ENCODE measurements around the gene NCOA1. TPM values are rescaled to one million over a fixed set of nuclear protein-coding genes. Genes with fewer than 3 reads are reported as not detected.

Gene NCOA1
- total RNA-seq, 1 experiment from 2014 or later: 11.6 TPM

- Histone ChIP-seq H3K9me2 (ENCODE audit: insufficient read depth) (no peaks in the 10 kb centered on the region), H3K9me3 (ENCODE audit: insufficient read depth, low read depth) (no peaks in the 10 kb centered on the region), H3K4me2 (no peak overlapping the region), H2AFZ (no peak overlapping the region), H3K4me1 (replicated peaks; ENCODE audit: insufficient read depth) (no peaks in the 10 kb centered on the region), H3K27ac (no peak overlapping the region), H3F3A (ENCODE audit: insufficient read depth, low read depth) (no peaks in the 10 kb centered on the region), H3K36me3 (ENCODE audit: low read depth) (no peaks in the 10 kb centered on the region), H4K20me1 (ENCODE audit: insufficient read depth) (no peaks in the 10 kb centered on the region), H3K79me2 (ENCODE audit: low read depth) (no peaks in the 10 kb centered on the region), H3K4me3 (no peak overlapping the region), H3K27me3 (ENCODE audit: insufficient read depth, low read depth) (no peaks in the 10 kb centered on the region)
- no TSS peak for BruUV-seq (replicated peaks)
- ChIA-PET CTCF (no interaction called here), POLR2A (ENCODE audit: unreplicated experiment) (no interaction called here)
- no peak for TF ChIP-seq CTCF (conservative IDR thresholded peaks at IDR 0.05)
- TF ChIP-seq EZH2 (IDR thresholded peaks at IDR 0.05; ENCODE audit: low read depth): no peak
- intact Hi-C loops (cut with micrococcal nuclease; ENCODE audit: unreplicated experiment): loop anchor here (10.0 kb wide), 1 partner anchor 136 kb away; no protein-coding TSS in a partner anchor
- DNase-seq: no peak
These were observed 60.0 kb downstream of the NCOA1 start for GRCh38 chr2:24551016-24551415.

GRCh38 chr2:24552836-24553235, 61.8 kb downstream of the NCOA1 start:
- intact Hi-C loops (cut with micrococcal nuclease; ENCODE audit: unreplicated experiment): loop anchor here (10.0 kb wide), 1 partner anchor 138 kb away; no protein-coding TSS in a partner anchor
- H3K4me1 ChIP-seq (replicated peaks; ENCODE audit: insufficient read depth): no peaks in the 10 kb centered on the region
- no peak for TF ChIP-seq CTCF (conservative IDR thresholded peaks at IDR 0.05)
- no peak for TF ChIP-seq EZH2 (IDR thresholded peaks at IDR 0.05; ENCODE audit: low read depth)
- H3K79me2 ChIP-seq (ENCODE audit: low read depth): no peaks in the 10 kb centered on the region
- ChIA-PET POLR2A (ENCODE audit: unreplicated experiment) (no interaction called here), CTCF (no interaction called here)
- BruUV-seq (replicated peaks): no TSS peak
- no peaks in the 10 kb centered on the region for H3F3A ChIP-seq (ENCODE audit: insufficient read depth, low read depth)
- no peaks in the 10 kb centered on the region for H4K20me1 ChIP-seq (ENCODE audit: insufficient read depth)
- H2AFZ ChIP-seq: no peak overlapping the region
- H3K9me2 ChIP-seq (ENCODE audit: insufficient read depth): no peaks in the 10 kb centered on the region
- no peak overlapping the region for H3K4me2 ChIP-seq
- no peaks in the 10 kb centered on the region for H3K27me3 ChIP-seq (ENCODE audit: insufficient read depth, low read depth)
- H3K4me3 ChIP-seq: no peak overlapping the region
- H3K9me3 ChIP-seq (ENCODE audit: insufficient read depth, low read depth): no peaks in the 10 kb centered on the region; the same call in 1 of the 2 replicates
- H3K27ac ChIP-seq: no peak overlapping the region
- no peak for DNase-seq
- H3K36me3 ChIP-seq (ENCODE audit: low read depth): no peaks in the 10 kb centered on the region

- H4K20me1 ChIP-seq (ENCODE audit: insufficient read depth): no peaks in the 10 kb centered on the region
- H3K9me3 ChIP-seq (ENCODE audit: insufficient read depth, low read depth): no peaks in the 10 kb centered on the region; the same call in 1 of the 2 replicates
- H2AFZ ChIP-seq: no peak overlapping the region
- BruUV-seq (replicated peaks): no TSS peak
- POLR2A ChIA-PET (ENCODE audit: unreplicated experiment): interaction anchor here (0.6 kb wide), 2 partner anchors 51 to 1133 kb away, joined by 3 to 22 read pairs; no protein-coding TSS in a partner anchor
- H3F3A ChIP-seq (ENCODE audit: insufficient read depth, low read depth): no peaks in the 10 kb centered on the region
- CTCF ChIA-PET: no interaction called here
- no peaks in the 10 kb centered on the region for H3K9me2 ChIP-seq (ENCODE audit: insufficient read depth)
- H3K4me1 ChIP-seq (replicated peaks; ENCODE audit: insufficient read depth): no peaks in the 10 kb centered on the region
- H3K4me3 ChIP-seq: no peak overlapping the region
- H3K27ac ChIP-seq: no peak overlapping the region
- DNase-seq: no peak
- intact Hi-C loops (cut with micrococcal nuclease; ENCODE audit: unreplicated experiment): loop anchor here (10.0 kb wide), 1 partner anchor 144 kb away; no protein-coding TSS in a partner anchor
- H3K27me3 ChIP-seq (ENCODE audit: insufficient read depth, low read depth): no peaks in the 10 kb centered on the region
- H3K36me3 ChIP-seq (ENCODE audit: low read depth): no peaks in the 10 kb centered on the region
- TF ChIP-seq EZH2 (IDR thresholded peaks at IDR 0.05; ENCODE audit: low read depth) (no peak), CTCF (conservative IDR thresholded peaks at IDR 0.05) (no peak)
- no peaks in the 10 kb centered on the region for H3K79me2 ChIP-seq (ENCODE audit: low read depth)
- no peak overlapping the region for H3K4me2 ChIP-seq
These were observed 67.9 kb downstream of the NCOA1 start for GRCh38 chr2:24558781-24559472.
